NCI-H2107 treated with DMSO at 0.1 percent for 48 hours (cell line): ENCODE results near the gene CSNK1D.

Experiments
- DNase-seq: peaks from one replicate; lab custom pipeline; 2025; ENCODE audit not compliant: unreplicated experiment; lab: John Stamatoyannopoulos, UW

CSNK1D gene

DNA sequence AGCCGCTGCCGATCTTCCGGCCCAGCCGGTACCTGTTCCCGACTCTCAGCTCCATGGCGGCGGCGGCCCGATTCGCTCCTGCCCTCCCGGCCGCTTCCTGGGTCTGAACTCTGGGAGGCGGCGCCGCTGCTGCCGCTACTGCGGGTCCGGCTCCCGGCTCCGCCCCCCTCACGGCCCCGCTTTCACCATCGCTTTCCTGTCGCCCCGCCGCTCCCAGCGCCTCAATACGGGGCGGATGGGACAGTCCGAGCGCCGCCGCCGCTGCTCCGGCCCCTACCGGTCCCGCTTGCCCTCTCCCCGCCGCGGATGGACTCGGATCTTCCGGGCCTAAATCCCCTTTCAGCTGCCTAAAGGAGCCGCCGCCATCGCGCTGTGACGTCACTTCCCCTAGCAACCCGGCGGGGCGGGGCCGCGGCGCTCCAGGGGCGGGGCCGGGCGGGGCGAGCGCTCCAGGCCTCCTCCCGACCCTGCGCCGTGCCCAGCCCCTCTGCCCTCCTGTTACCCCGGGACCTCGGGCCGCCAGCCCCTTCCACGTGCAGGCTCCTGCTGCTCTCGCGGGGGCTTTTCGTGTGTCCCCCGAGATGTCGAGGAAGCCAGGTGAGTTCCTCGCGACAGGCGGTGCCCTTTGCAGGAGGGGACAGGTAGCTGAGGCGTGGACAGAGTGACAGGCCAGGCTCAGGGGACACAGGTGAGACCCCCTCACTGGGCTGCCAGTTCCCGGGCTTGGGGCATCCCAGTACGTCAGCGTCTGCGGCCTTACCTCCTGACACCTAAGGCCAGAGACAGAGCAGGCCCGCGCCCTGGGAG is at the start of gene CSNK1D:
TSS of gene CSNK1D (minus strand) at position 374 of the 807 bp plus-strand sequence. CDS start at position 55, 319 bp downstream.
- DNase-seq, result peak; percentile 68

DNA sequence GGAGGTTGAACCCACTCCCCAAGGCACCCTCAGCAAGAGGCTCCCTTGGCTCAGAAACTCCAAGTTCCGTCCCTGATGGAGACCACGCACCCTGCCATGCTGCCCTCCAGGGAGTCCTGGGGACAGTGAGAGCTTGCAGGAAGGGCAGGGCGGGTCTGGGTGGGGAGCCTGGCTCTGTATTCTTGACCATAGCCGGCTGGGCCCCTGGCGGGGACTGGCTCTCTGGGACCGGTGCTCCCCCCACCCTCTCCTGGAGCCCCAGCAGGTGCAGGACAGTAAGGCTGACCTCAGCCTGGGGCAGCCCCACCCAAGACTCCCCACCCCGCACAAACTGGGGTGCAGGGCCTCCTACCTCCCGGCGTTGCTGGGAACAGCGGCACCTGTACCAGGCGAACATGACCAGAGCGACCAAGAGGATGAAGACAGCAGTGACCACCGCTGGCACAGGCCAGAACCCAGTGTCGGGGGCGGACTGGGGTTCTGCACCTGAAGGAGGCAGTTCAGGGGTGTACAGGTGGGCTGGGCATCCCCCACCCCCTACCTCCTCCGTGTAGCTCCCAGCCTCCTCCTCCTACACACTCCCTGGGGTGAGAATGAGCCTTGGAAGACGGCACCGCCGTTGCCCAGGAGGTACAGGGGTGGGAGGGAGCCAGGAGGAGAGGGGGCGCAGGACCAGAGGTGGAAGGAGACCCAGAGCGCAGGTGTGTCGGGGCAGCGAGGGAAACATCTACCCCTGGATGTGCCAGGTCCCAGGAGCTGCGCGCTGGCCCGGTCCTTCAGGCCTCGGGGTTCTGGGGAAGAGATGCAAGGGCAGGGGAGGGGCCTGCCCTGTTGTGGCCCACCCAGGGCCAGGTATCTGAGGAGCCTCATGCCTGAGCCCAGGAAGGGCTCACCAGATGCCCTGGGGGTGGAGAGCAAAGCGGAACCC is 49.3 kb upstream of the CSNK1D start:
- DNase-seq, result no peak

DNA sequence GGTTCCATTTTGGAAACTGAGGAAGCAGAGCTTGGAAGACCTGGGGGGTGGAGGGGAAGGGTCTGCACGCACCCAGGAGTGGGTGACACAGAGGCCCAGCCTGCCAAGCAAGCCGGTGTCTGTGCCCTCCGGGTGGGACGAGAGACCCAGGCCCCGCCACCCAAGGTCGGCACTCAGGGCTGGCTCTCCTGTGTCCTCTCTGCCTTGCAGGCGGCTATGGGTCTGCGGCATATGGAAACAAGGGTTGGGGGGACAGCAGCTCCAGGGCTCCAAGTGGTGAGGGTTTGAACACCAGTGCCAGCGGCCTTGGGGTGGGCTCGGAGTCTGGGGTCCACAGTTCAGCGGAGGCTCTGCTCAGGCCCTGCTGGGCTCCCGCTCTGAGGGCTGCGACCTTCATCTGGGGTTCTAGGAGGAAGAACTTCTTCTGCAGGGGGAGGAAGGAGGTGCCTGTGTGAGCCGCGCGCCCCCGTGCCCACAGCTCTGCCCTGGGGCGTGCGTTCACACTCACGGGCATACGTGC is 48.5 kb upstream of the CSNK1D start:
- DNase-seq, result no peak

- no peak for DNase-seq
These were observed 47.7 kb upstream of the CSNK1D start for GRCh38 chr17:82320956-82321927.

- no peak for DNase-seq
These were observed 46.8 kb upstream of the CSNK1D start for GRCh38 chr17:82320140-82320840.

DNA sequence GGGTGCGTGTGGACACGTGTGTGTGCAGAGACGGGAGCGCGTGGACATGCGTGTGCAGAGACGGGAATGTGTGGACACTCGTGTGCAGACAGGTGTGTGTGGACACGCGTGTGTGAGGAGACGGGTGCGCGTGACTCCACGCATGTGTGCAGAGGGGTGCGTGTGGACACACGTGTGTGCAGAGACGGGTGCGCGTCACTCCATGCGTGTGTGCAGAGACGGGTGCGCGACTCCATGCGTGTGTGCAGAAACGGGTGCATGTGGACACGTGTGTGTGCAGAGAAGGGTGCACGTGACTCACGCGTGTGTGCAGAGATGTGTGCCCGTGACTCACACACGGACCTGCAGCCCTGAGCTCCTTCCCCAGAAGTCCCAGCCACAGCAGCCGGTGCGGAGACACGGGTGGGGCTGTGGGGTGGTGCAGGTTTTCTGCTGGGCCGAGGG is 46.1 kb upstream of the CSNK1D start:
- DNase-seq, result no peak

- DNase-seq, result no peak
These were observed 45.5 kb upstream of the CSNK1D start for GRCh38 chr17:82318772-82319606.

DNA sequence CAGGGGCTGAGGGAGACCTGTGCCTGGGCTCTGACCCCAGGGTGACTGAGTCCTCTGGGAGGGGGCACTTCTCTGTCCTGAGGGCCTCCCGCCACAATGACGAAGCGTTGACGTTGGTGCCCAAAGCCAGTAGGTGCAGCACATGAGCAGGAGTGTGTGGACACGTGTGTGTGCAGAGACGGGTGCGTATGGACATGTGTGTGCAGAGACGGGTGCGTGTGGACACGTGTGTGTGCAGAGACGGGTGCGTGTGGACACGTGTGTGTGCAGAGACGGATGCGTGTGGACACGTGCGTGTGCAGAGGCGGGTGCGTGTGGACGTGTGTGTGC is 44.6 kb upstream of the CSNK1D start:
- DNase-seq, result no peak

DNA sequence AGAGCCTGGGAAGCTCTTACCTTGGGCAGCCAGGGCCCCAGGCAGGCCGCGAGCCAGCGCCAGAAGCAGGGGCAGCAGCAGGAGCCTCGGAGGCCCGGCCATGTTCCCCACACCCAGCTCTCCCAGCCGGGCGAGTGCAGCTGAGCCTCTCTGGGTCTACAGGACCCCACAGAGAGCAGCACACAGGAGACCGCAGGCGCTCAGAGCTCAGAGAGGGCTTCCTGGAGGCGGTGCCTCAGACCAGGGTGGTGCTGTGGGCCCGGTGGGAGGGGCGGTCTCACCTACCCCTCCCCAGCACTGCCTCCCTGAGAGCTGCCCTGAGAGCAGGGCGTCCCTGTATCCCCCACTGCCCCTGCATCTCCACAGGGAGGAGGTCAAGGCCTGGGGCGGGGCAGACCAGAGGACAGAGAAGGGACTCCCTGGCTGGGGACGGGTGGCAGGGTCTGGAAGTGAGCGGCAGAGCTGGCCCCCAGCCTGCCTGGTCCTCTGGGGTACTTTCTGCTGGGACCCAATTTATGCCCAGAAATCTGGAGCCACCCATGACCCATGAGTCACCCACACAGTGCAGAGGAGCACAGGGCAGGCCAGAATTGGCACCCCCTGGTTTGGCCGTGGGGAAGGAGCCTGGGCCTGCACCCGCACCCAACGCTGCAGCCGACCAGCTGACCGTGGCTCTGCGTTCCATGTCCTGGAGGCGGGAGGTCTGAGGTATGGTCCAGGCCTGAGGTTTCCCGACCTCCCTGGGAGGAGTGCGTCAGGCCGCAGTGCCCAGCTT is 44.1 kb upstream of the CSNK1D start, which contains the start of gene CD7:
TSS of gene CD7 (minus strand) at position 215 of the 775 bp plus-strand sequence. CDS start at position 102, 113 bp downstream.
- DNase-seq, result no peak

- DNase-seq, result no peak
These were observed 43.3 kb upstream of the CSNK1D start for GRCh38 chr17:82316651-82317393.

DNA sequence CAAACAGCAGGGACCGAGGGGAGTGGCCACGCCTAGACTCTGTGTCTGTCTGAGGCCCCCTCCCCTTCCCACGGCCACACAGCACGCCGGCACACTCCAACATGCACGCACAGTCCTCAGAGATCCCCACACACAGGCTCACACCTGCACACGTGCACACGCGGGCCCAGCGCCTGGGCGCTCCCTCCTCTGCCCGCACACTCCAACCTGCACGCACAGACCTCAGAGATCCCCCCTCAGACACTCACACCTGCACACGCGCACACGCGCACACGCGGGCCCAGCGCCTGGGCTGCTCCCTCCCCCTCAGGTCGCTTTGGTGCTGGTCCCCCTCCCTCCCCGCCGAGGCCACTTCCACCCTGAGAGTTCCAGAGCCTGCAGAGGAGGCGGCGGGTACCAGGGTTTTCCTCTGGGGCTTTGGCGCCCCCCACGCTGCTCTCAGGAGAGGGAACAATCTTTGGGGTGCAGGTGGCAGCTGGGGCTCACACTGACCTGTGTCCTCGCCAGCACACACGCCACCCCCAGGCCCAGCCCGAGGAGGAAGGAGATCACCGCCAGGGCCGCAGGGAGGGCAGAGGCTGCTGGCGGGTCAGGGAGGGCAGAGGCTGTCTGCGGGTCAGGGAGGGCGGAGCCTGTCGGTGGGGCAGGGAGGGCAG is 42.3 kb upstream of the CSNK1D start:
- DNase-seq, result no peak

GRCh38 chr17:82314727-82315605 is 41.5 kb upstream of the CSNK1D start:
- DNase-seq, result no peak

DNA sequence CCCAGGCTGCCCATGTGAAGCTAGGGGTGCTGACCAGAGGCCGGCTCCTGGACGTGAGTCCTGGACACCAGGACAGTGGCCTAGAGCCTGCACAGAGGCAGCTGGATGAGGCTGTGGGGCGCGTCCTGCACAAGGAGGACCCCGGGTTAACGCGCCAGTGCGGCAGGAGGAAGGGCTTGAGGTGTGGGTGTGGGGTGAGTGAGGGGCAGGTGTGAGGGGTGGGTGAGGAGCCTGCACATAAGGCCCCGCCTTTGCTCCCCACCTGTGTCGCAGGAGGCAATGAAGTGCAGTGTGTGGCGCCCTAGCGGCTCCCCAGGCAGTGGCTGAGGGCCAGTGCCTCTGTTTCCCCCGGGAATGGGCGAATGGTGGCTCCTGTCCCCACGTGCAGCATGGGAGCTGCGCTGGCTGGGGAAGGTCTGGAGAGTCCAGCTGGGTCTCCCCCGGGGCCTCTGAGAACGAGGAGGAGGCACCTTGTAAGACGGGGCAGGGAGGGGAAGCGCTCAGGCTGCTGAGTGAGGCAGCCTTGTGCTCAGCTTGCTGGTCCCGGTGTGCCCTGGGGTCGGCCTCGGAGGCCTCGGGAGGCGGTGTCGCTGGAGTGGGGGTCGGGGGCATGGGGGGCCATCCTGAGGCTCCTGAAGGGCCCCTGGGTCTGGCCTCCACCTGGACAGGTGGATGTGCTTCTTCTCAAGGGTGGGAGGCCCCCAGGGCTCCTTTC is 40.7 kb upstream of the CSNK1D start:
- DNase-seq, result no peak

GRCh38 chr17:82313195-82314011 is 39.9 kb upstream of the CSNK1D start:
- no peak for DNase-seq

DNA sequence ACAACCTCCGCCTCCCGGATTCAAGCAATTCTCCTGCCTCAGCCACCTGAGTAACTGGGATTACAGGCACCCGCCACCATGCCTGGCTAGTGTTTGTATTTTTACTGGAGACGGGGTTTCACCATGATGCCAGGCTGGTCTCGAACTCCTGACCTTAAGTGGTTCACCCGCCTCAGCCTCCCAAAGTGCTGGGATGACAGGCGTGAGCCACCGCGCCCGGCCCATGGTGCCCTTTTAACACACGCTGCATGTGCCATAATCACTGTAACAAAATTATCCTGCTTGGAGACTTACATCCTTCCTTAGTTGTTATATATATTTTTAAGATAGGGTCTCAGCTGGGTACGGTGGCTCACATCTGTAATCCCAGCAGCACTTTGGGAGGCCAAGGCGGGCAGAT is 38.5 kb upstream of the CSNK1D start:
- no peak for DNase-seq
